HFFc6 (cell line): ENCODE measurements around the gene KIF12. TPM values are rescaled to one million over a fixed set of nuclear protein-coding genes. Genes with fewer than 3 reads are reported as not detected.

Experiments used
- DNase-seq: peaks from one replicate; pipeline ENCODE4 v3.0.0-alpha.2; 2018
- H3K27ac Mint-ChIP-seq: 2 replicates; pipeline ENCODE4 v1.8.0; 2020; ENCODE audit warnings: mild to moderate bottlenecking, mixed read lengths
- H3K27me3 Mint-ChIP-seq: 2 replicates; pipeline ENCODE4 v1.8.0; 2021; ENCODE audit warnings: mild to moderate bottlenecking, moderate library complexity, mixed read lengths; ENCODE audit not compliant: insufficient read depth
- H3K36me3 Mint-ChIP-seq: 2 replicates; pipeline ENCODE4 v1.8.0; 2021; ENCODE audit warnings: low read depth, mixed read lengths
- H3K4me1 Mint-ChIP-seq: 2 replicates; pipeline ENCODE4 v1.8.0; 2020; ENCODE audit warnings: low read depth, mixed read lengths
- H3K4me3 Mint-ChIP-seq: 2 replicates; pipeline ENCODE4 v1.8.0; 2020; ENCODE audit warnings: mild to moderate bottlenecking, moderate library complexity, mixed read lengths
- H3K9me3 Mint-ChIP-seq: 2 replicates; pipeline ENCODE4 v1.8.0; 2020; ENCODE audit warnings: mild to moderate bottlenecking, mixed read lengths
- CTCF ChIP-seq: fragments of 200-600 bp; sonication (generic); IDR thresholded peaks from 2 replicates; pipeline ENCODE4 v1.5.0; 2021; ENCODE audit warnings: antibody characterized with exemption, mild to moderate bottlenecking
- total RNA-seq, 6 experiments: library from RNA; stranded (reverse); fragmentation: NEBNext Ultra II Directional; extraction: Animal tissue kit (Norgen Biotek cat#: 25700); gene quantifications; 2 replicates in 1 of 6; 3 replicates in 5 of 6; pipeline ENCODE4 v1.2.3, GENCODE V29; 2021

Gene KIF12
- total RNA-seq, 6 experiments from 2014 or later: not detected

GRCh38 chr9:114081441-114082016 lies 17.6 kb downstream of the KIF12 start:
- peaks cover 10% of the 10 kb centered on the region; the same call in 1 of the 2 replicates for H3K4me1 Mint-ChIP-seq
- H3K9me3 Mint-ChIP-seq: no peaks in the 10 kb centered on the region
- TF ChIP-seq CTCF: no peak
- DNase-seq: no peak
- peaks cover 20% of the 10 kb centered on the region for H3K27me3 Mint-ChIP-seq
- no peaks in the 10 kb centered on the region for H3K36me3 Mint-ChIP-seq
- H3K4me3 Mint-ChIP-seq: no peak overlapping the region
- no peak overlapping the region for H3K27ac Mint-ChIP-seq

GRCh38 chr9:114080773-114081440 lies 18.2 kb downstream of the KIF12 start:
- H3K4me1 Mint-ChIP-seq: peaks cover 5% of the 10 kb centered on the region; the same call in 1 of the 2 replicates
- no peaks in the 10 kb centered on the region for H3K36me3 Mint-ChIP-seq
- no peak for DNase-seq
- H3K27ac Mint-ChIP-seq: no peak overlapping the region
- H3K9me3 Mint-ChIP-seq: no peaks in the 10 kb centered on the region
- no peak for TF ChIP-seq CTCF
- H3K27me3 Mint-ChIP-seq: peaks cover 26% of the 10 kb centered on the region
- no peak overlapping the region for H3K4me3 Mint-ChIP-seq

DNA sequence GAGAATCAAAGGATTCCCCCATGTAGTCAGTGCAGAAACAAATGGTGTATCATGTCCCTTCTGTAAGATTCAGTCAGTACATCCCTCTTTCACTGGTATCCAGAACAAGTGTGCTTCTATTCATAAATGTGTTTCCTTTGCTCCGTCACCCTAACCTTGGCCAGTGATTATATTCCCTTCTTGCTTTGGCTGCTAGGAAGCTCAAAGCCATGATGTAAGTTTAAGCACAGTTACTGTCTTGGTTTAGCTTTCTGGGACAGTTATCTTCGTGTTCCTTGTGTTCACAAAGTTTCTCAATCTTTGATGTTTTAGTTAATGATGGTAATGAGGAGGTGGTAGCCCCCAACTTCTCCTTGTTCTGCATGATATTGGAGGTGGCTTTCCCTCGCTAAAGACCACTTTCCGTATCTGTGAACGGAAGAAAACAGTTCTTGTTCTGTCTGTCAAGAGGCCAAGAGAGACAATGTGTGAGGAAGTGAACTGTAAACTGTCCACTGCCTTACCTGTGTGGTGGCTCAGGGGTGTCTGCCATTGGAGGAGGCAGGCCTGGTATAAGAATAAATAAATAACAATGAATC lies 18.8 kb downstream of the KIF12 start:
- H3K27ac Mint-ChIP-seq: no peak overlapping the region
- TF ChIP-seq CTCF: no peak
- H3K4me3 Mint-ChIP-seq: no peak overlapping the region
- no peaks in the 10 kb centered on the region for H3K36me3 Mint-ChIP-seq
- DNase-seq: no peak
- H3K4me1 Mint-ChIP-seq: peaks cover 5% of the 10 kb centered on the region; the same call in 1 of the 2 replicates
- no peaks in the 10 kb centered on the region for H3K9me3 Mint-ChIP-seq
- peaks cover 32% of the 10 kb centered on the region for H3K27me3 Mint-ChIP-seq

DNA sequence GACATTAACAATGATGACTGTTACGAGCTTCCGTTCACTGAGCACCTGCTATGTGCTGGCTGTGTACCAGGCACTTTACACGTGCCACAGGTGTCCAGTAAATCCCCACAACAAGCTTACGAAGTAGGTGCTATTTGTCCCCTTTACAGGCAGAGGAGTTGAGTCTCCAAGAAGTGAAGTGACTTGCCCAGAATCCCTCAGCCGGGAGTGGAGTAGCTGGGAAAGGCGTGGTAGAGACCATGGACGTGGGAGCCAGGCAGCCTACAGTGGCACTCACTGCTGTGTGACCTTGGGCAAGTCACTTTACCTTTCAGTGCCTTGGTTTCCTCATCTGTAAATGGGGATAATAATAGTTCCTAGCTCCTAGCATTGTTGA lies 20.3 kb downstream of the KIF12 start:
- no peak for DNase-seq
- Mint-ChIP-seq H3K4me1 (peaks cover 5% of the 10 kb centered on the region; the same call in 1 of the 2 replicates), H3K27me3 (peaks cover 38% of the 10 kb centered on the region), H3K27ac (no peak overlapping the region), H3K4me3 (no peak overlapping the region), H3K9me3 (no peaks in the 10 kb centered on the region), H3K36me3 (no peaks in the 10 kb centered on the region)
- TF ChIP-seq CTCF: no peak

DNA sequence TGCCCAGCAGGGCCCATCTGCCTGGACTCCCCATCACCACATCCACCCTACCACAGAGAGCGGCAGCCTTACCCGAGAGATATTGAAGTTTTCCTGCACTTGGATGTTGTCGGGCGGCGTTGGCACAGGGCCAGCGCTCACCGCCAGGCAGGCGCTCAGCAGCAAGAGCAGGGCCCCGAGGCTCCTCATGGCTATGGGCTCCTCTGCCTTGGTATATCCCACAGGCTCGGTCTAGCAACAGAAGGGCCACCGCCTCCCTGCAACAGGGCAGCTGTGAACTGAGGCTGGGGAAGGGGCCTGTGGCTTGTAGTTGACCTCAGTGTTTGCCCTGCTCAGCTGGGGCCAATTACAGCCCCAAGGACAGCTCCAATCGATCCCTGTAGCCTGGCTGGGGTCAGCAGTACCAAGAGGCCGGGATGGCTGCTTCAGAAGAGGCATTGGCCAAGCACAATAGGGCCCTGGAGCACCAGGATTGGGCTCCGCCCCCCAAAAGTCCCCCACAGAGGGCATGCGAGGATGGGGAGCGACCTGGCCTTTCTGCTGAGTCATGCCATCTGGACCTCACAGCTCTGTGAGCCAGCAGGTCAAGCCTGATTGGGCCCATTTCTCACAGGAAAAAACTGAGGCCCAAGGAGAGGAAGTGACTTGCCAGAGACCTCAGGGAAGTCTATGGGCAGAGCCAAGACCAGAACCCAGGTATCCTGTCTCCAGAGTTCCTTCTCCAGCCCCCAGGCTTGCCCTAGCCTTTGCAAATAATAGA lies 20.9 kb downstream of the KIF12 start, which contains the start of gene AMBP:
Gene AMBP (minus strand): TSS at position 280 of the 760 bp plus-strand sequence. CDS start 91 bp downstream, at position 189.
- no peak within 1 kb of the TSS for H3K4me3 Mint-ChIP-seq

More for the DNA sequence above, 20.9 kb downstream of the KIF12 start, which contains the start of gene AMBP:
- no peak for TF ChIP-seq CTCF
- no peaks in the 10 kb centered on the region for H3K9me3 Mint-ChIP-seq
- no peaks in the 10 kb centered on the region for H3K36me3 Mint-ChIP-seq
- no peak for DNase-seq
- no peak within 1 kb of the TSS for H3K27ac Mint-ChIP-seq
- H3K4me1 Mint-ChIP-seq: peaks cover 5% of the 10 kb centered on the region; the same call in 1 of the 2 replicates
- H3K27me3 Mint-ChIP-seq: peaks cover 38% of the 10 kb centered on the region
